Fibroblast of villous mesenchyme (primary cell): ENCODE results near the gene DARS2. TPM values are rescaled to one million over a fixed set of nuclear protein-coding genes. Genes with fewer than 3 reads are reported as not detected.
A peak's percentile ranks its signal among the peaks of the same experiment; 100 is the strongest.
"Not testable (repeated sequence)": the region's sequence is repeated elsewhere in the genome, so short reads cannot be mapped to it uniquely, and the experiment has no call there.

Source experiments
- DNase-seq: peaks from one replicate; pipeline ENCODE4 v3.0.0-alpha.2; 2010; ENCODE audit warnings: low read depth
- H3K4me3 ChIP-seq: 2 replicates; pipeline ENCODE4 v1.5.1; 2011; ENCODE audit warnings: low read depth, mild to moderate bottlenecking, low read length
- CTCF ChIP-seq: IDR thresholded peaks from 2 replicates; pipeline ENCODE4 v1.5.1; 2012; ENCODE audit warnings: low read depth, mild to moderate bottlenecking, low read length; ENCODE audit not compliant: insufficient read depth
- total RNA-seq: library from RNA; depleted of rRNA; stranded (reverse); fragments of >200 nt; gene quantifications from 2 replicates; pipeline ENCODE4 v1.2.3, GENCODE V29; 2012

The DARS2 gene
- total RNA-seq, 1 donor = 31.5 TPM

GRCh38 chr1:173871091-173871490, 46.6 kb downstream of the DARS2 start:
- no peak overlapping the region for H3K4me3 ChIP-seq
- DNase-seq = no peak
- no peak for TF ChIP-seq CTCF

- no peak for DNase-seq
- no peak for TF ChIP-seq CTCF
- H3K4me3 ChIP-seq = no peak overlapping the region
Measured at GRCh38 chr1:173871500-173871899, 47.0 kb downstream of the DARS2 start.

GRCh38 chr1:173876732-173877131, 52.3 kb downstream of the DARS2 start:
- DNase-seq = no peak
- no peak overlapping the region for H3K4me3 ChIP-seq
- TF ChIP-seq CTCF = no peak

- no peak for TF ChIP-seq CTCF
- DNase-seq = peak; percentile 45
- no peak overlapping the region for H3K4me3 ChIP-seq
Measured at GRCh38 chr1:173878251-173878650, 53.8 kb downstream of the DARS2 start.

- not testable (repeated sequence) for DNase-seq
Measured at GRCh38 chr1:173881117-173881516, 56.6 kb downstream of the DARS2 start.

DNA sequence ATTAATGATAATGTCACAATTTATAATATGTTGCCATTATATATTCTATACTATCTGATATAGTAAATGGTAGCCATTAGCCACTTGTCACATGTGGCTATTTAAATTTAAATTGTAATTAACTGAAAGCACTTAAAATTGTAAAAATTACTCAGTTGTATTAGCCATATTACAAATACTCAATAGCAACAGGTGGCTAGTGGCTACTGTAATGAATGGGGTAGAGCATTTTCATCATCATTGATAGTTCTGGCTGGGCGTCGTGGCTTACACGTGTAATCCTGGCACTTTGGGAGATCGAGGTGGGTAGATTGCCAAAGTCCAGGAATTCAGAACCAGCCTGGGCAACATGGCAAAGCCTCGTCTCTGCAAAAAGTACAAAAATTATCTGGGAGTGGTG, 60.2 kb downstream of the DARS2 start:
- TF ChIP-seq CTCF = no peak
- DNase-seq = no peak
- H3K4me3 ChIP-seq = no peak overlapping the region

More at GRCh38 chr1:173881117-173881516, 56.6 kb downstream of the DARS2 start:
- H3K4me3 ChIP-seq = not testable (repeated sequence)

GRCh38 chr1:173886746-173887611, 62.5 kb downstream of the DARS2 start:
- no peak for DNase-seq
- H3K4me3 ChIP-seq = no peak overlapping the region
- TF ChIP-seq CTCF = no peak
